ENCODE measurements around the gene EML2. TPM values are rescaled to one million over a fixed set of nuclear protein-coding genes. Genes with fewer than 3 reads are reported as not detected.

EML2 gene
- total and polyA plus RNA-seq, 2 experiments from 2014 or later = 13.9 to 17.0 TPM

DNA sequence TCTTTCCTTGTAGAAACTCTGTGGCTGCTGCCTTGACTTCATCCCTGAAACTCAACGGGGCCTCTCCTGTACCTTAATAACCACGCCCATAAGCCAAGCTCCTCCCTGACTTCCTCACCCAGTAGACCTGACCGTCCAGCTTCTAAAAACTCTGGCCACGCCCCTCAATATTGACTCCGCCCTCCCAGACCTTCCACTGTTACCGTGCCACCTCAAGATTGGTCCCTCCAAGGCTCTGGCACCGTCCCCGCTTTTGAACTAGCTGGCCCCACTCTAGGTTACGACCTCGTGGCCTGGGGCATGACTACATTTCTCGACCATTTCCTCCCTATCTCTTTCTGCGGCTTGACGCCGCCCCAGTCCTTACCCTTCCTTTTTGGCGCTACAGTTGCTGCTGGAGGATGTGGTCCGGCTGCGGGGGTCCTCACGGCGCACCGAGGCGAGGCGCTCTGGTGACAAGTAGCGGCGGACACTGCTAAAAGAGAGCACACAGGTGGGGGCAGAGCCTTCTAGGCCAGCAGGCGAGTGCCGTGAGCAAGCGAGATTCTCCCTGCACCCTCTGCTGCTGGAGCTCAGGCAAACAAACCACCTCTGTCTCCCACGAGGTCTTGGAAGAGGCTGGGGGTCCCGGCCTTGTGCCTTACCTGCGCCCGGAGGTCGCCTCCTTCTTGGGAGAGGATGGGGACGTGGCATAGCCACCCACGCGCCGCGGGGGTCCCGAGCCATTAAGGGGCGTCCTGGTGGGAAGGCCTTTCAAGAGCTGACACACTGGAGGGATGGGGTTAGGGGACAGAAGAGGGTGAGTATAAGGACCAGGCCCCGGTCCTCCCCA lies 2.3 kb upstream of the EML2 start:
- no peaks in the 10 kb centered on the region for H3K9me2 ChIP-seq (replicated peaks; ENCODE audit: insufficient read depth)
- 4% methylated on average over 40 of the region's 40 CpGs for WGBS (ENCODE audit: low lambda C conversion rate, missing lambda C conversion rate)
- peaks cover under 1% of the 10 kb centered on the region for H3K79me2 ChIP-seq
- no peaks in the 10 kb centered on the region for H3K27me3 ChIP-seq
- TF ChIP-seq EZH2 (IDR thresholded peaks at IDR 0.05; ENCODE audit: borderline replicate concordance) (no peak), EZH2phosphoT487 (IDR thresholded peaks at IDR 0.05; ENCODE audit: low read depth, severe bottlenecking, unreplicated experiment) (no peak)
- TF ChIP-seq, protein P1, sequence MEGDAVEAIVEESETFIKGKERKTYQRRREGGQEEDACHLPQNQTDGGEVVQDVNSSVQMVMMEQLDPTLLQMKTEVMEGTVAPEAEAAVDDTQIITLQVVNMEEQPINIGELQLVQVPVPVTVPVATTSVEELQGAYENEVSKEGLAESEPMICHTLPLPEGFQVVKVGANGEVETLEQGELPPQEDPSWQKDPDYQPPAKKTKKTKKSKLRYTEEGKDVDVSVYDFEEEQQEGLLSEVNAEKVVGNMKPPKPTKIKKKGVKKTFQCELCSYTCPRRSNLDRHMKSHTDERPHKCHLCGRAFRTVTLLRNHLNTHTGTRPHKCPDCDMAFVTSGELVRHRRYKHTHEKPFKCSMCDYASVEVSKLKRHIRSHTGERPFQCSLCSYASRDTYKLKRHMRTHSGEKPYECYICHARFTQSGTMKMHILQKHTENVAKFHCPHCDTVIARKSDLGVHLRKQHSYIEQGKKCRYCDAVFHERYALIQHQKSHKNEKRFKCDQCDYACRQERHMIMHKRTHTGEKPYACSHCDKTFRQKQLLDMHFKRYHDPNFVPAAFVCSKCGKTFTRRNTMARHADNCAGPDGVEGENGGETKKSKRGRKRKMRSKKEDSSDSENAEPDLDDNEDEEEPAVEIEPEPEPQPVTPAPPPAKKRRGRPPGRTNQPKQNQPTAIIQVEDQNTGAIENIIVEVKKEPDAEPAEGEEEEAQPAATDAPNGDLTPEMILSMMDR (IDR thresholded peaks at IDR 0.05; ENCODE audit: poor library complexity) = no peak
- peak overlapping the region; percentile 2 for H3K4me3 ChIP-seq
- no peaks in the 10 kb centered on the region for H3K9me3 ChIP-seq (ENCODE audit: low read depth)
- peaks cover 16% of the 10 kb centered on the region for H3K4me1 ChIP-seq (ENCODE audit: insufficient read depth)
- H3K27ac ChIP-seq = peak overlapping the region; percentile 40
- peak overlapping the region; percentile 78 for H3K4me2 ChIP-seq
- H3K36me3 ChIP-seq (replicated peaks; ENCODE audit: insufficient read depth, low read depth) = no peaks in the 10 kb centered on the region
- no peaks in the 10 kb centered on the region for H4K20me1 ChIP-seq (ENCODE audit: insufficient read depth, poor library complexity, severe bottlenecking)
- peak overlapping the region; percentile 31 for H2AFZ ChIP-seq
- DNase-seq (ENCODE audit: low spot score) = peak; percentile 91

- Histone ChIP-seq H3K27me3 (no peaks in the 10 kb centered on the region), H2AFZ (no peak overlapping the region), H3K27ac (no peak overlapping the region), H3K9me3 (ENCODE audit: low read depth) (no peaks in the 10 kb centered on the region), H3K36me3 (replicated peaks; ENCODE audit: insufficient read depth, low read depth) (no peaks in the 10 kb centered on the region), H3K4me3 (no peak overlapping the region), H3K79me2 (peaks cover 2% of the 10 kb centered on the region), H3K4me1 (ENCODE audit: insufficient read depth) (peaks cover 16% of the 10 kb centered on the region), H3K4me2 (peak overlapping the region; percentile 78), H3K9me2 (replicated peaks; ENCODE audit: insufficient read depth) (no peaks in the 10 kb centered on the region), H4K20me1 (ENCODE audit: insufficient read depth, poor library complexity, severe bottlenecking) (no peaks in the 10 kb centered on the region)
- TF ChIP-seq EZH2phosphoT487 (IDR thresholded peaks at IDR 0.05; ENCODE audit: low read depth, severe bottlenecking, unreplicated experiment) (no peak), EZH2 (IDR thresholded peaks at IDR 0.05; ENCODE audit: borderline replicate concordance) (no peak)
- TF ChIP-seq, protein P1 (IDR thresholded peaks at IDR 0.05; ENCODE audit: poor library complexity) = no peak
- 57% methylated on average over 17 of the region's 17 CpGs for WGBS (ENCODE audit: low lambda C conversion rate, missing lambda C conversion rate)
- peak; percentile 31 for DNase-seq (ENCODE audit: low spot score)
Measured at GRCh38 chr19:45640849-45641273, 1.7 kb upstream of the EML2 start.

DNA sequence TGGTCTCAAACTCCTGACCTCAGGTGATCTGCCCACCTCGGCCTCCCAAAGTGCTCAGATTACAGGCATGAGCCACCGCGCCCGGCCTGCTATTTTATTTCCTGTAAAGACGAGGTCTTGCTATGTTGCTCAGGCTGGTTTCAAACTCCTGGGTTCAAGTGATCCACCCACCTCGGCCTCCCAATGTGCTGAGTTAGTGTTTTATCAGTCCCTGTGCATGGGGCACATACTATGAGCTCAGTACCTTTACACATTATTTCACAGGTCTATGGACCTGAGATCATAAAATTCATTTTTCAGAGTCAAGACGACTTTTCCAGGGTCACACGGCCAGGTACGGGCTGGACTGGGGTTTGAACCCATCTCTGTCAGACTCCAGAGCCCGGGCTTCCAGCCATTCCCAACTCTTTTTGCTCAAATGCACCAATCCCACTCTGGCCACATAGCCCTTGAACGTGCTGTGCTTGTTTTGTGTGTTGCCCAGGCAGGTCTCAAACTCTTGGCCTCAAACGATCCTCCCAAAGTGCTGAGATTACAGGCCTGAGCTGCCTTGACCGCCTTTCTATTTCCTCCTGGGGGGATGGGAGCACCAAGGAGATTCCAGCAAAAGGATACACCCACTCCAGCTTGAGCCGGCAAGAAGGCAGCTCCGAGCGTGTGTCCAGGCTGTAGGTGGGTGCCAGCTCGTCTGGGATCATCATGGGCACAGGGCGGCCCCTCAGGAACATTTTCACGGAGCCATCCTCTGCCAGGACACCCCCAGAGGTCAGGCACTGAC lies 1.1 kb downstream of the EML2 start:
- Histone ChIP-seq H3K36me3 (replicated peaks; ENCODE audit: insufficient read depth, low read depth) (no peaks in the 10 kb centered on the region), H3K27ac (no peak overlapping the region), H3K27me3 (no peaks in the 10 kb centered on the region), H2AFZ (peak overlapping the region; percentile 96), H3K4me2 (peak overlapping the region; percentile 88), H3K4me3 (peak overlapping the region; percentile 76), H3K79me2 (peaks cover 2% of the 10 kb centered on the region), H3K9me2 (replicated peaks; ENCODE audit: insufficient read depth) (no peaks in the 10 kb centered on the region), H4K20me1 (ENCODE audit: insufficient read depth, poor library complexity, severe bottlenecking) (no peaks in the 10 kb centered on the region), H3K4me1 (ENCODE audit: insufficient read depth) (peaks cover 16% of the 10 kb centered on the region), H3K9me3 (ENCODE audit: low read depth) (no peaks in the 10 kb centered on the region)
- WGBS (ENCODE audit: low lambda C conversion rate, missing lambda C conversion rate) = 61% methylated on average over 19 of the region's 19 CpGs
- no peak for TF ChIP-seq EZH2 (IDR thresholded peaks at IDR 0.05; ENCODE audit: borderline replicate concordance)
- TF ChIP-seq, protein P1 (IDR thresholded peaks at IDR 0.05; ENCODE audit: poor library complexity) = no peak
- TF ChIP-seq EZH2phosphoT487 (IDR thresholded peaks at IDR 0.05; ENCODE audit: low read depth, severe bottlenecking, unreplicated experiment) = no peak
- peak; percentile 73 for DNase-seq (ENCODE audit: low spot score)

All from hepatocyte (in vitro differentiated cells).